ENCODE results near the gene PLCB1.

PLCB1 gene

GRCh38 chr20:8914421-8914820 lies 782.4 kb downstream of the PLCB1 start:
- no peak for DNase-seq

DNA sequence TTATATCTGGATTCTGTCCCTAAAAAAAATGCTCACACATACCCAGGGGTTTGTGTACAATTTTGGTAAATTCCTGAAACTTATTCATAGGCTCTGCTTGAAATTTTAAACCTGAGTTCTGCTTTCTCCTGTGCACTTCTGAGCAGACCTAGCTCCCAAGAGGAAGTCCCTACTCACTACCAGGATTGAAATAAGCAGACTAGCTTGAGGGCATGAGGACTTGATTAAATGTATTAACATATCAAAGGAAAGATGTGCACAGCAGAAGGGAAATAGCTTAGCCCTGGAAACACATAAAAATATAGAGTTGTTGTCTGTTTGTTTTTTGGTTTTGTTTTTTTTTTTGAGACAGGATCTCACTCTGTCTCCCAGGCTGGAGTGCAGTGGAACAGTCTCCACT lies 785.0 kb downstream of the PLCB1 start:
- DNase-seq: no peak

DNA sequence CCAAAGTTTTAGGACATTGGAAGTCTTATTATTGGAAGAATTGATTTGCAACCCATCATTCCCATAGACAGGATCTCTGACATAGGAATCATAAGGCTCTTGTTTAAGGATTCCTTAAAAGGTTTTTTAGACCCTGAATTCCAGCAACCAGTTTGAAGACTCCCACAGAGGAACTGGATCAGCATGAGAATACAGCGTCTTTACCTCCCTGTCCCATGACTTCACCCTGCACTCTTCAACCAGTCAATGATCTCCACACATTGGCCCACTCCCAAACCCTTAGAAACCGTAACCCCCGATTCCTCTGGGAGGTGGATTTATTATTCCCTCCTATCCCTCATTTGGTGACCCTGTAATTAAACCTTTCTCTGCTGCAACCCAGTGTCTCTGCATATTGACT lies 786.1 kb downstream of the PLCB1 start:
- no peak for DNase-seq

DNA sequence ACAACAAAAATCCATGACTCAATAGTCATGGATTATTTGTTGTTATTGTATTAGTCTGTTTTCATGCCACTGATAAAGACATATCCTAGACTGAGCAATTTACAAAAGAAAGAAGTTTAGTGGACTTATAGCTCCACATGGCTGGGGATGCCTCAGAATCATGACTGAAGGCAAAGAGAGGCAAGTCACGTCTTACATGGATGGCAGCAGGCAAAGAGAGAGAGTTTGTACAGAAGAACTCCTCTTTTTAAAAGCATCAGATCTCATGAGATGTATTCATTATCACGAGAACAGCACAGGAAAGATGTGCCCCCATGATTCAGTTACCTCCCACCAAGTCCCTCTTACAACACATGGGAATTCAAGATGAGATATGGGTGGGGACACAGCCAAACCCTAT lies 792.5 kb downstream of the PLCB1 start:
- no peak for DNase-seq

DNA sequence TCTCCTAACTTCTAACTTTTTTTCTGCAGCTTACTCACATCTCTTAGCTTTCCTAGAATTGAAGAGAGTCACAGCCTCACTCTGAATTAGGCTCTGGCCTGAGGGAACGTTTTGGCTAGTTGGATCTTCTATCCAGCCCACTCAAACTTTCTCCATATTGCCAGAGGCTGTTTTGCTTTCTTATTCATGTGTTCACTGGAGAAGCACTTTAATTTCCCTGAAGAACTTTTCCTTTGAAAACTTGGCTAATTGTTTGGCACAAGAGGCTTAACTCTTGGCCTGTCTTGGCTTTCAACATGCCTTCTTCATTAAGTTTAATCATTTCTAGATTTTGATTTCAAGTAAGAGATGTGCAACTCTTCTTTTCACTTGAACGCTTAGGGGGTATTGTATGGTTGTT lies 798.7 kb downstream of the PLCB1 start:
- DNase-seq: no peak

DNA sequence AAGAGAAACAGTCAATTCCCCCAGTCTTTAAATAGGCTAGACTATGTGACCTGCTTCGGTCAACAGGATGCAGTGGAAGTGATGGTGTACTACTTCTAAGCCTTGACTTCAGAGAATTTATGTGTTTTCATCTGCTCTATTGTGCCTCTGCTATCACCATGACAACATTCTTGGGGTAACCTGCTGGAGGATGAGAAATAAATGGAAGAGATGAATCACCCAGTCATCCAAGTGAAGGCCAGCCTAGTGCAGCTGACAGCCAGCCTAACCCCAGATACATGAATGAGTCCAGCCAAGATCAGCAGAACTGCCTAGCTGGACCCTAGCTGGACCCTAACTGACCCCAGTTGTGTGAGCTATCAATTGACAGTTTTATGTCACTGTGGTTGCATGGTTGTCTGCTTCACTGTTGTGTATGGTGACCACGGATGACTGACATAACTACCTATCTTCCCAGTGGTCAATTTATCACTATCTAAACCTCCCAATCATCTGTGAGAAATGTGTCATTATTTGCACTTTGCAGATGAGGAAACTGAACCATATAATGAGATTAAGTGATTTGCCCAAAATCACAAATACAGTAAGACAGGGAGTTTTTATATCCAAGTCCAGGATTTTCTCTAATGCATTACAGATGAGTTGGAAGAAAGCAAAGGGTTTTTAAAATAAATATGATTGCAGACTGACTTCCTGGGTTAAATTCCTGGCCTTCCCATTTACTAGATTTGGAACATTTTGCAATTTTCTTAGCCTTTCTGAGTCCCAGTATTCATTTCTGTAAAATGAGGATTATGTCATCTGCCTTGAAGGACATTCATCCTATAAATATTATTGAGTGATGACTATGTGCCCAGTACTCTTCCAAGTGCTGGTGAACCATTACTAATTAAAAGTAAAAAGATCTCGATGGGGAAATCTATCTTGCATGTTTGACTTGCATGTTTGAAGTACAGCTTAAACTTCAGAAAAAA lies 800.4 kb downstream of the PLCB1 start:
- DNase-seq: no peak

GRCh38 chr20:8933381-8933807 lies 801.3 kb downstream of the PLCB1 start:
- DNase-seq: no peak

DNA sequence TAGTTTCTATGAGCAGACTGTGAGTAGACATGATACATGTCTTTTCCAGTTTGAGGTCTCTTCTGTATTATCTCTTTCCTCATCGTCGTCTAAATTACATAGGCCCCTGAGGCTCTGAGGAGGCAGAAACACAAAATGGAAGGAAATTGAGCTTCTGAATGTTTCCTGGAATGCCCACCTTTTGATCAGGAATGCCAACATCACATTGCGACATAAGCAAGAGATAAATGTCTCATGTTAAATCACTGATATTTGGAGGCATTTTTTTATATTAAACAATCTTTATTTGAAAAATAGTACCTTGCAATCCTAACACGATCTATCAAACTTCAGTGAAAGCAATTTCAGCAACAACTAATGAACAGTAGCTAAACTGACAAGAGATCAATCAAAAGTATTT lies 802.3 kb downstream of the PLCB1 start:
- DNase-seq: no peak

Measured in T-helper 1 cell (primary cell).